Osteocyte (in vitro differentiated cells): ENCODE measurements around the gene CIBAR2. TPM values are rescaled to one million over a fixed set of nuclear protein-coding genes. Genes with fewer than 3 reads are reported as not detected.

ENCODE experiments used
- DNase-seq: peaks from one replicate; pipeline ENCODE4 v3.0.0; 2021; ENCODE audit warnings: mixed read lengths; ENCODE audit not compliant: unreplicated experiment; ENCODE audit errors: extremely low spot score
- H3K27ac Mint-ChIP-seq: one replicate; pipeline ENCODE4 v1.8.0; 2021; ENCODE audit warnings: mild to moderate bottlenecking, mixed read lengths; ENCODE audit not compliant: unreplicated experiment
- H3K27me3 Mint-ChIP-seq: one replicate; pipeline ENCODE4 v1.8.0; 2021; ENCODE audit warnings: mixed read lengths; ENCODE audit not compliant: unreplicated experiment
- H3K36me3 Mint-ChIP-seq: one replicate; pipeline ENCODE4 v1.8.0; 2021; ENCODE audit warnings: mixed read lengths; ENCODE audit not compliant: unreplicated experiment
- H3K4me1 Mint-ChIP-seq: one replicate; pipeline ENCODE4 v1.8.0; 2021; ENCODE audit warnings: mixed read lengths; ENCODE audit not compliant: unreplicated experiment
- H3K4me3 Mint-ChIP-seq: one replicate; pipeline ENCODE4 v1.8.0; 2021; ENCODE audit warnings: mild to moderate bottlenecking, moderate library complexity, mixed read lengths; ENCODE audit not compliant: unreplicated experiment
- H3K9me3 Mint-ChIP-seq: one replicate; pipeline ENCODE4 v1.8.0; 2021; ENCODE audit warnings: mixed read lengths; ENCODE audit not compliant: unreplicated experiment
- CTCF ChIP-seq: fragments of 200-600 bp; sonication (generic); IDR thresholded peaks from 2 replicates; pipeline ENCODE4 v1.5.0; 2021; ENCODE audit warnings: antibody characterized with exemption, mild to moderate bottlenecking, moderate library complexity
- total RNA-seq: library from RNA; stranded (reverse); gene quantifications from 2 replicates; pipeline ENCODE4 v1.2.1, GENCODE V29; 2021

The CIBAR2 gene
- total RNA-seq, 1 donor from 2014 or later: not detected

- no peak for DNase-seq
- Mint-ChIP-seq H3K4me1 (peaks cover 13% of the 10 kb centered on the region), H3K4me3 (no peak overlapping the region), H3K27me3 (no peaks in the 10 kb centered on the region), H3K36me3 (peaks cover 20% of the 10 kb centered on the region), H3K9me3 (no peaks in the 10 kb centered on the region), H3K27ac (no peak overlapping the region)
- TF ChIP-seq CTCF: no peak
These were observed 34.0 kb downstream of the CIBAR2 start for GRCh38 chr16:85078226-85078625.

GRCh38 chr16:85077576-85078125 lies 34.6 kb downstream of the CIBAR2 start:
- Mint-ChIP-seq H3K4me1 (peaks cover 12% of the 10 kb centered on the region), H3K4me3 (no peak overlapping the region), H3K27me3 (no peaks in the 10 kb centered on the region), H3K9me3 (no peaks in the 10 kb centered on the region), H3K27ac (no peak overlapping the region), H3K36me3 (peaks cover 20% of the 10 kb centered on the region)
- DNase-seq: no peak
- no peak for TF ChIP-seq CTCF

GRCh38 chr16:85077039-85077438 lies 35.2 kb downstream of the CIBAR2 start:
- H3K27me3 Mint-ChIP-seq: no peaks in the 10 kb centered on the region
- H3K36me3 Mint-ChIP-seq: peaks cover 20% of the 10 kb centered on the region
- H3K4me3 Mint-ChIP-seq: no peak overlapping the region
- peaks cover 6% of the 10 kb centered on the region for H3K4me1 Mint-ChIP-seq
- no peak for TF ChIP-seq CTCF
- H3K9me3 Mint-ChIP-seq: no peaks in the 10 kb centered on the region
- H3K27ac Mint-ChIP-seq: no peak overlapping the region
- DNase-seq: no peak

- Mint-ChIP-seq H3K27me3 (no peaks in the 10 kb centered on the region), H3K4me1 (no peaks in the 10 kb centered on the region), H3K27ac (no peak overlapping the region), H3K36me3 (peaks cover 30% of the 10 kb centered on the region), H3K4me3 (no peak overlapping the region), H3K9me3 (no peaks in the 10 kb centered on the region)
- TF ChIP-seq CTCF: no peak
- no peak for DNase-seq
These were observed 36.9 kb downstream of the CIBAR2 start for GRCh38 chr16:85075236-85075924.

GRCh38 chr16:85074225-85074914 lies 37.9 kb downstream of the CIBAR2 start:
- Mint-ChIP-seq H3K9me3 (no peaks in the 10 kb centered on the region), H3K27ac (no peak overlapping the region)
- no peak for TF ChIP-seq CTCF

More at GRCh38 chr16:85074225-85074914, 37.9 kb downstream of the CIBAR2 start:
- no peaks in the 10 kb centered on the region for H3K27me3 Mint-ChIP-seq
- no peak overlapping the region for H3K4me3 Mint-ChIP-seq
- no peak for DNase-seq
- no peaks in the 10 kb centered on the region for H3K4me1 Mint-ChIP-seq
- peaks cover 30% of the 10 kb centered on the region for H3K36me3 Mint-ChIP-seq
